ENCODE data around the gene SORCS2. TPM values are rescaled to one million over a fixed set of nuclear protein-coding genes. Genes with fewer than 3 reads are reported as not detected.

SORCS2 gene
- total RNA-seq, 1 experiment from 2014 or later: 0.15 TPM

GRCh38 chr4:7542781-7543180 lies 350.4 kb downstream of the SORCS2 start:
- ChIA-PET POLR2A (no interaction called here), CTCF (no interaction called here)
- no TSS peak for BruUV-seq (replicated peaks)

GRCh38 chr4:7546152-7546808 lies 353.9 kb downstream of the SORCS2 start:
- BruUV-seq (replicated peaks): no TSS peak
- Histone ChIP-seq H3K9me3 (ENCODE audit: control insufficient read depth, insufficient read depth, low read depth, low read length) (no peaks in the 10 kb centered on the region), H3K4me1 (ENCODE audit: control insufficient read depth, insufficient read depth, low read length) (no peaks in the 10 kb centered on the region), H3K27me3 (ENCODE audit: control insufficient read depth, insufficient read depth, low read length) (no peaks in the 10 kb centered on the region), H3K36me3 (ENCODE audit: control insufficient read depth, insufficient read depth, low read length) (no peaks in the 10 kb centered on the region), H3K27ac (ENCODE audit: low read length) (no peak overlapping the region), H3K4me3 (ENCODE audit: low read depth in 2 of 2, low read length in 2 of 2) (no peak overlapping the region)
- intact Hi-C loops (cut with micrococcal nuclease; ENCODE audit: unreplicated experiment) (no loop called here), in situ Hi-C loops (cut with HindIII; ENCODE audit: low pct_unique_long_range_greater_than_20kb, low sequenced_read_pairs) (no loop called here)
- POLR2A ChIA-PET: no interaction called here
- no peak for DNase-seq (ENCODE audit: low read depth, low spot score)
- no peak for TF ChIP-seq TCF7L2 (IDR thresholded peaks at IDR 0.05; ENCODE audit: low read depth, low read length)
- no peak for TF ChIP-seq SIN3A (IDR thresholded peaks at IDR 0.05; ENCODE audit: borderline replicate concordance, insufficient read depth, low read depth, low read length)
- TF ChIP-seq CTCF (IDR thresholded peaks at IDR 0.05): no peak
- no peak for TF ChIP-seq POLR2AphosphoS5 (IDR thresholded peaks at IDR 0.05; ENCODE audit: low read depth, low read length)
- TF ChIP-seq REST (IDR thresholded peaks at IDR 0.05; ENCODE audit: insufficient read depth in 1 of 2, low read depth in 2 of 2, low read length in 1 of 2): no peak
- ATAC-seq: no peak
- CTCF ChIA-PET: no interaction called here

More at GRCh38 chr4:7542781-7543180, 350.4 kb downstream of the SORCS2 start:
- ATAC-seq (no peak), DNase-seq (ENCODE audit: low read depth, low spot score) (no peak)
- Histone ChIP-seq H3K4me1 (ENCODE audit: control insufficient read depth, insufficient read depth, low read length) (no peaks in the 10 kb centered on the region), H3K9me3 (ENCODE audit: control insufficient read depth, insufficient read depth, low read depth, low read length) (no peaks in the 10 kb centered on the region), H3K36me3 (ENCODE audit: control insufficient read depth, insufficient read depth, low read length) (no peaks in the 10 kb centered on the region), H3K4me3 (ENCODE audit: low read depth in 2 of 2, low read length in 2 of 2) (no peak overlapping the region), H3K27ac (ENCODE audit: low read length) (no peak overlapping the region), H3K27me3 (ENCODE audit: control insufficient read depth, insufficient read depth, low read length) (no peaks in the 10 kb centered on the region)
- in situ Hi-C loops (cut with HindIII; ENCODE audit: low pct_unique_long_range_greater_than_20kb, low sequenced_read_pairs) (no loop called here), intact Hi-C loops (cut with micrococcal nuclease; ENCODE audit: unreplicated experiment) (no loop called here)
- TF ChIP-seq SIN3A (IDR thresholded peaks at IDR 0.05; ENCODE audit: borderline replicate concordance, insufficient read depth, low read depth, low read length) (no peak), CTCF (IDR thresholded peaks at IDR 0.05) (no peak), TCF7L2 (IDR thresholded peaks at IDR 0.05; ENCODE audit: low read depth, low read length) (no peak), REST (IDR thresholded peaks at IDR 0.05; ENCODE audit: insufficient read depth in 1 of 2, low read depth in 2 of 2, low read length in 1 of 2) (no peak), POLR2AphosphoS5 (IDR thresholded peaks at IDR 0.05; ENCODE audit: low read depth, low read length) (no peak)

Data from Panc1 (cell line).